HG03095 (cell line): Measurements from ENCODE around the gene INPP4B.

Experiments used
- ATAC-seq: cut with Tn5 transposase; IDR thresholded peaks from one replicate; pipeline ENCODE4 v1.9.1; 2021; ENCODE audit warnings: moderate library complexity; ENCODE audit not compliant: unreplicated experiment

The INPP4B gene

GRCh38 chr4:142355421-142355930, 490.6 kb downstream of the INPP4B start:
- ATAC-seq = no peak

GRCh38 chr4:142354794-142355420, 491.2 kb downstream of the INPP4B start:
- no peak for ATAC-seq

- no peak for ATAC-seq
These were observed 492.1 kb downstream of the INPP4B start for GRCh38 chr4:142354041-142354440.

GRCh38 chr4:142353149-142353738, 492.9 kb downstream of the INPP4B start:
- no peak for ATAC-seq

- no peak for ATAC-seq
These were observed 493.4 kb downstream of the INPP4B start for GRCh38 chr4:142352712-142353111.

GRCh38 chr4:142351958-142352357, 494.1 kb downstream of the INPP4B start:
- no peak for ATAC-seq

GRCh38 chr4:142350871-142351270, 495.2 kb downstream of the INPP4B start:
- ATAC-seq = no peak

- no peak for ATAC-seq
These were observed 497.5 kb downstream of the INPP4B start for GRCh38 chr4:142348613-142349021.

- no peak for ATAC-seq
These were observed 498.9 kb downstream of the INPP4B start for GRCh38 chr4:142347241-142347640.

- ATAC-seq = no peak
These were observed 500.2 kb downstream of the INPP4B start for GRCh38 chr4:142345924-142346323.

GRCh38 chr4:142341268-142341667, 504.8 kb downstream of the INPP4B start:
- no peak for ATAC-seq

- no peak for ATAC-seq
These were observed 507.0 kb downstream of the INPP4B start for GRCh38 chr4:142339053-142339452.

GRCh38 chr4:142336251-142336934, 509.7 kb downstream of the INPP4B start:
- ATAC-seq = no peak

- ATAC-seq = no peak
These were observed 511.2 kb downstream of the INPP4B start for GRCh38 chr4:142334931-142335330.

GRCh38 chr4:142331646-142332045, 514.5 kb downstream of the INPP4B start:
- ATAC-seq = no peak

GRCh38 chr4:142331132-142331531, 515.0 kb downstream of the INPP4B start:
- ATAC-seq = no peak

GRCh38 chr4:142330311-142330710, 515.8 kb downstream of the INPP4B start:
- no peak for ATAC-seq

- no peak for ATAC-seq
These were observed 516.8 kb downstream of the INPP4B start for GRCh38 chr4:142329313-142329712.

GRCh38 chr4:142326181-142326580, 519.9 kb downstream of the INPP4B start:
- no peak for ATAC-seq

GRCh38 chr4:142324572-142324971, 521.5 kb downstream of the INPP4B start:
- ATAC-seq = no peak

- no peak for ATAC-seq
These were observed 523.1 kb downstream of the INPP4B start for GRCh38 chr4:142322996-142323395.

GRCh38 chr4:142318280-142318679, 527.8 kb downstream of the INPP4B start:
- ATAC-seq = no peak
